GM10266 (cell line): ENCODE data around the gene KIAA1614.
A peak's percentile ranks its signal among the peaks of the same experiment; 100 is the strongest.

Source experiments
- DNase-seq: peaks from one replicate; pipeline ENCODE4 v3.0.0; 2012; ENCODE audit errors: extremely low spot score
- CTCF ChIP-seq: IDR thresholded peaks from 2 replicates; pipeline ENCODE4 v1.5.1; 2012; ENCODE audit warnings: mild to moderate bottlenecking, low read depth; ENCODE audit not compliant: control insufficient read depth, insufficient read depth; ENCODE audit errors: missing control alignments

Gene KIAA1614

GRCh38 chr1:180947901-180948640, 35.4 kb downstream of the KIAA1614 start:
- no peak for TF ChIP-seq CTCF

GRCh38 chr1:180948641-180949615, 36.2 kb downstream of the KIAA1614 start:
- DNase-seq, result no peak
- no peak for TF ChIP-seq CTCF

More at GRCh38 chr1:180947901-180948640, 35.4 kb downstream of the KIAA1614 start:
- DNase-seq, result no peak

- no peak for TF ChIP-seq CTCF
- no peak for DNase-seq
These were observed 36.9 kb downstream of the KIAA1614 start for GRCh38 chr1:180949616-180950000.

GRCh38 chr1:180950321-180950720, 37.6 kb downstream of the KIAA1614 start:
- no peak for TF ChIP-seq CTCF
- DNase-seq, result no peak

- no peak for TF ChIP-seq CTCF
- no peak for DNase-seq
These were observed 38.6 kb downstream of the KIAA1614 start for GRCh38 chr1:180951186-180951745.

- DNase-seq, result peak; percentile 23
- TF ChIP-seq CTCF, result no peak
These were observed 39.3 kb downstream of the KIAA1614 start for GRCh38 chr1:180951836-180952656.
